ENCODE measurements around the gene NEDD4L.
"Not testable (repeated sequence)": the region's sequence is repeated elsewhere in the genome, so short reads cannot be mapped to it uniquely, and the experiment has no call there.

The NEDD4L gene

GRCh38 chr18:58247363-58247834 lies 203.4 kb downstream of the NEDD4L start:
- no peak for DNase-seq

- no peak for DNase-seq
These were observed 205.7 kb downstream of the NEDD4L start for GRCh38 chr18:58249712-58250111.

GRCh38 chr18:58251416-58251815 lies 207.4 kb downstream of the NEDD4L start:
- no peak for DNase-seq

- DNase-seq = no peak
These were observed 208.1 kb downstream of the NEDD4L start for GRCh38 chr18:58252166-58252565.

GRCh38 chr18:58253318-58253717 lies 209.3 kb downstream of the NEDD4L start:
- DNase-seq = no peak

GRCh38 chr18:58253871-58254270 lies 209.8 kb downstream of the NEDD4L start:
- DNase-seq = no peak

GRCh38 chr18:58254873-58255511 lies 211.0 kb downstream of the NEDD4L start:
- DNase-seq = no peak

GRCh38 chr18:58255701-58256311 lies 211.8 kb downstream of the NEDD4L start:
- no peak for DNase-seq

- no peak for DNase-seq
These were observed 212.5 kb downstream of the NEDD4L start for GRCh38 chr18:58256316-58257080.

GRCh38 chr18:58257461-58257860 lies 213.4 kb downstream of the NEDD4L start:
- DNase-seq = no peak

GRCh38 chr18:58258692-58259342 lies 214.8 kb downstream of the NEDD4L start:
- DNase-seq = no peak

- DNase-seq = no peak
These were observed 219.3 kb downstream of the NEDD4L start for GRCh38 chr18:58263055-58263957.

GRCh38 chr18:58264075-58264474 lies 220.0 kb downstream of the NEDD4L start:
- DNase-seq = no peak

GRCh38 chr18:58264840-58265239 lies 220.8 kb downstream of the NEDD4L start:
- DNase-seq = no peak

- not testable (repeated sequence) for DNase-seq
These were observed 221.5 kb downstream of the NEDD4L start for GRCh38 chr18:58265489-58265888.

GRCh38 chr18:58266291-58266690 lies 222.3 kb downstream of the NEDD4L start:
- no peak for DNase-seq

GRCh38 chr18:58267493-58267892 lies 223.5 kb downstream of the NEDD4L start:
- no peak for DNase-seq

- no peak for DNase-seq
These were observed 224.8 kb downstream of the NEDD4L start for GRCh38 chr18:58268849-58269248.

- no peak for DNase-seq
These were observed 225.9 kb downstream of the NEDD4L start for GRCh38 chr18:58269931-58270330.

GRCh38 chr18:58270396-58270795 lies 226.4 kb downstream of the NEDD4L start:
- no peak for DNase-seq

- DNase-seq = no peak
These were observed 227.7 kb downstream of the NEDD4L start for GRCh38 chr18:58271770-58272169.

GRCh38 chr18:58272209-58272608 lies 228.2 kb downstream of the NEDD4L start:
- DNase-seq = no peak

Data from GF-D8 (cell line).